ENCODE results near the gene SOCS2.
A peak's percentile ranks its signal among the peaks of the same experiment; 100 is the strongest.

- TF ChIP-seq FOSL1 (IDR thresholded peaks at IDR 0.05; ENCODE audit: low read depth) (no peak), POLR2A (IDR thresholded peaks at IDR 0.05; ENCODE audit: borderline replicate concordance, extremely low read depth, insufficient read depth, insufficient read length) (no peak), CTCF (IDR thresholded peaks at IDR 0.05 in 2 of 3, conservative IDR thresholded peaks at IDR 0.05 in 1 of 3; ENCODE audit: borderline replicate concordance in 1 of 3, insufficient read depth in 1 of 3, low read depth in 2 of 3, low read length in 2 of 3) (peak; percentile 73 to 84 (median 78)), MAX (IDR thresholded peaks at IDR 0.05) (0 out of 2 replicates have a peak, but pooled peaks have one; percentile 22), ZBTB33 (IDR thresholded peaks at IDR 0.05; ENCODE audit: extremely low read depth, insufficient replicate concordance, low read length) (no peak), TCF7L2 (IDR thresholded peaks at IDR 0.05; ENCODE audit: borderline replicate concordance, extremely low read depth, insufficient read depth, insufficient read length) (peak; percentile 98), SP1 (IDR thresholded peaks at IDR 0.05; ENCODE audit: low read depth) (no peak; the same call in 1 of the 2 replicates), SIN3A (IDR thresholded peaks at IDR 0.05; ENCODE audit: low read depth) (peak; percentile 43; the same call in 1 of the 2 replicates), EZH2 (IDR thresholded peaks at IDR 0.05) (no peak), YY1 (IDR thresholded peaks at IDR 0.05; ENCODE audit: extremely low read depth, insufficient replicate concordance, low read depth, low read length) (no peak), POLR2AphosphoS5 (IDR thresholded peaks at IDR 0.05; ENCODE audit: low read depth, low read length) (no peak; the same call in 1 of the 2 replicates), EZH2phosphoT487 (IDR thresholded peaks at IDR 0.05; ENCODE audit: borderline replicate concordance) (no peak), ELF1 (IDR thresholded peaks at IDR 0.05; ENCODE audit: borderline replicate concordance, low read depth) (no peak), ZFX (IDR thresholded peaks at IDR 0.05) (no peak)
Observed at GRCh38 chr12:93569656-93570551, 2.6 kb upstream of the SOCS2 start.

All from HCT116 (cell line).